GM23338 (cell line): ENCODE results near the gene LRRC42.

Experiments used
- CREB1 ChIP-seq: fragments of 250-450 bp; sonication (Bioruptor Pico); IDR thresholded peaks from 2 replicates; pipeline ENCODE4 v1.5.0; 2020; ENCODE audit warnings: low read depth, mild to moderate bottlenecking, moderate library complexity
- EZH2 ChIP-seq: fragments of 200-600 bp; sonication (generic); IDR thresholded peaks from one replicate; pipeline ENCODE4 v1.8.0; 2017; ENCODE audit warnings: antibody characterized with exemption, mild to moderate bottlenecking, low read depth; ENCODE audit not compliant: unreplicated experiment
- EZH2phosphoT487 ChIP-seq: fragments of 200-600 bp; sonication (generic); IDR thresholded peaks from one replicate; pipeline ENCODE4 v1.8.1; 2018; ENCODE audit warnings: antibody characterized with exemption; ENCODE audit not compliant: unreplicated experiment
- JUNB ChIP-seq: IDR thresholded peaks from one replicate; pipeline ENCODE4 v1.6.1; 2016; ENCODE audit warnings: antibody characterized with exemption; ENCODE audit not compliant: unreplicated experiment
- NANOG ChIP-seq: IDR thresholded peaks from 2 replicates; pipeline ENCODE4 v1.6.1; 2016; ENCODE audit warnings: antibody characterized with exemption, borderline replicate concordance
- POLR2AphosphoS5 ChIP-seq: IDR thresholded peaks from 2 replicates; pipeline ENCODE4 v1.6.1; 2016; ENCODE audit warnings: antibody characterized with exemption, low read depth
- REST ChIP-seq: IDR thresholded peaks from one replicate; pipeline ENCODE4 v1.6.1; 2018; ENCODE audit warnings: antibody characterized with exemption; ENCODE audit not compliant: unreplicated experiment
- STAT1 ChIP-seq: IDR thresholded peaks from one replicate; pipeline ENCODE4 v1.6.1; 2016; ENCODE audit warnings: antibody characterized with exemption; ENCODE audit not compliant: unreplicated experiment
- ZNF114 ChIP-seq: fragments of 250-450 bp; sonication (Bioruptor Pico); IDR thresholded peaks from 2 replicates; pipeline ENCODE4 v1.5.0; 2020; ENCODE audit warnings: mild to moderate bottlenecking, moderate library complexity
- ZNF331 ChIP-seq: fragments of 250-450 bp; sonication (Bioruptor Pico); IDR thresholded peaks from 2 replicates; pipeline ENCODE4 v1.5.0; 2020; ENCODE audit warnings: low read depth, mild to moderate bottlenecking, moderate library complexity
- TF ChIP-seq, protein P1 (sequence below), 2 experiments: fragments of 200-600 bp in 1 of 2; sonication (generic) in 1 of 2; conservative IDR thresholded peaks; 2 replicates each; pipeline versions ENCODE4 v1.5.1 to v1.6.1; 2016 to 2017; ENCODE audit warnings: antibody characterized with exemption in 2 of 2, low read depth in 2 of 2, mild to moderate bottlenecking in 2 of 2, moderate library complexity in 1 of 2
- TF ChIP-seq, protein P2 (sequence below): IDR thresholded peaks from 2 replicates; pipeline ENCODE4 v1.6.1; 2016; ENCODE audit warnings: antibody characterized with exemption
- TF ChIP-seq, protein P3 (sequence below): fragments of 250-450 bp; sonication (Bioruptor Pico); IDR thresholded peaks from 2 replicates; pipeline ENCODE4 v1.5.0; 2020; ENCODE audit warnings: mild to moderate bottlenecking, moderate library complexity

DNA sequence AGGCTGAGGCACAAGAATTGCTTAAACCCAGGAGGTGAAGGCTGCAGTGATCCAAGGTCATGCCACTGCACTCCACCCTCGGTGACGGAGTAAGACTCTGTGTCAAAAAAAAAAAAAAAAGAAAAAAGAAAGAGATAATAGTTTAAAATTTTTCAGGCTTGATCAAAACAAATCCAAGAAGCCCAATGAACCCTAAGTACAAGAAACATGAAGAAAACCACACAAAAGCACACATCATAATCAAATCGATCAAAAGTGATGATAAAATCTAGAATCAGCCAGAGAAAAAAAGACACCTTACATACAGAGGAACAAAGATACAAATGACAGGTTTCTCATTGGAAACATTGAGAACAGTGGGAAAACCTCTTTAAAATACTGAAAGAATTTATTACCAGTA lies 40.3 kb downstream of the LRRC42 start:
- no peak for TF ChIP-seq EZH2phosphoT487
- TF ChIP-seq, protein P1, sequence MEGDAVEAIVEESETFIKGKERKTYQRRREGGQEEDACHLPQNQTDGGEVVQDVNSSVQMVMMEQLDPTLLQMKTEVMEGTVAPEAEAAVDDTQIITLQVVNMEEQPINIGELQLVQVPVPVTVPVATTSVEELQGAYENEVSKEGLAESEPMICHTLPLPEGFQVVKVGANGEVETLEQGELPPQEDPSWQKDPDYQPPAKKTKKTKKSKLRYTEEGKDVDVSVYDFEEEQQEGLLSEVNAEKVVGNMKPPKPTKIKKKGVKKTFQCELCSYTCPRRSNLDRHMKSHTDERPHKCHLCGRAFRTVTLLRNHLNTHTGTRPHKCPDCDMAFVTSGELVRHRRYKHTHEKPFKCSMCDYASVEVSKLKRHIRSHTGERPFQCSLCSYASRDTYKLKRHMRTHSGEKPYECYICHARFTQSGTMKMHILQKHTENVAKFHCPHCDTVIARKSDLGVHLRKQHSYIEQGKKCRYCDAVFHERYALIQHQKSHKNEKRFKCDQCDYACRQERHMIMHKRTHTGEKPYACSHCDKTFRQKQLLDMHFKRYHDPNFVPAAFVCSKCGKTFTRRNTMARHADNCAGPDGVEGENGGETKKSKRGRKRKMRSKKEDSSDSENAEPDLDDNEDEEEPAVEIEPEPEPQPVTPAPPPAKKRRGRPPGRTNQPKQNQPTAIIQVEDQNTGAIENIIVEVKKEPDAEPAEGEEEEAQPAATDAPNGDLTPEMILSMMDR (conservative IDR thresholded peaks at IDR 0.05; ENCODE audit: low read depth in 2 of 2), result no peak
- no peak for TF ChIP-seq POLR2AphosphoS5
- TF ChIP-seq EZH2, result no peak
- TF ChIP-seq REST, result no peak
- no peak for TF ChIP-seq CREB1 (CRISPR knock-in tag)
- TF ChIP-seq, protein P2, sequence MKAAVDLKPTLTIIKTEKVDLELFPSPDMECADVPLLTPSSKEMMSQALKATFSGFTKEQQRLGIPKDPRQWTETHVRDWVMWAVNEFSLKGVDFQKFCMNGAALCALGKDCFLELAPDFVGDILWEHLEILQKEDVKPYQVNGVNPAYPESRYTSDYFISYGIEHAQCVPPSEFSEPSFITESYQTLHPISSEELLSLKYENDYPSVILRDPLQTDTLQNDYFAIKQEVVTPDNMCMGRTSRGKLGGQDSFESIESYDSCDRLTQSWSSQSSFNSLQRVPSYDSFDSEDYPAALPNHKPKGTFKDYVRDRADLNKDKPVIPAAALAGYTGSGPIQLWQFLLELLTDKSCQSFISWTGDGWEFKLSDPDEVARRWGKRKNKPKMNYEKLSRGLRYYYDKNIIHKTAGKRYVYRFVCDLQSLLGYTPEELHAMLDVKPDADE, result no peak
- TF ChIP-seq JUNB, result no peak
- no peak for TF ChIP-seq STAT1
- TF ChIP-seq NANOG, result no peak
- TF ChIP-seq, protein P3, sequence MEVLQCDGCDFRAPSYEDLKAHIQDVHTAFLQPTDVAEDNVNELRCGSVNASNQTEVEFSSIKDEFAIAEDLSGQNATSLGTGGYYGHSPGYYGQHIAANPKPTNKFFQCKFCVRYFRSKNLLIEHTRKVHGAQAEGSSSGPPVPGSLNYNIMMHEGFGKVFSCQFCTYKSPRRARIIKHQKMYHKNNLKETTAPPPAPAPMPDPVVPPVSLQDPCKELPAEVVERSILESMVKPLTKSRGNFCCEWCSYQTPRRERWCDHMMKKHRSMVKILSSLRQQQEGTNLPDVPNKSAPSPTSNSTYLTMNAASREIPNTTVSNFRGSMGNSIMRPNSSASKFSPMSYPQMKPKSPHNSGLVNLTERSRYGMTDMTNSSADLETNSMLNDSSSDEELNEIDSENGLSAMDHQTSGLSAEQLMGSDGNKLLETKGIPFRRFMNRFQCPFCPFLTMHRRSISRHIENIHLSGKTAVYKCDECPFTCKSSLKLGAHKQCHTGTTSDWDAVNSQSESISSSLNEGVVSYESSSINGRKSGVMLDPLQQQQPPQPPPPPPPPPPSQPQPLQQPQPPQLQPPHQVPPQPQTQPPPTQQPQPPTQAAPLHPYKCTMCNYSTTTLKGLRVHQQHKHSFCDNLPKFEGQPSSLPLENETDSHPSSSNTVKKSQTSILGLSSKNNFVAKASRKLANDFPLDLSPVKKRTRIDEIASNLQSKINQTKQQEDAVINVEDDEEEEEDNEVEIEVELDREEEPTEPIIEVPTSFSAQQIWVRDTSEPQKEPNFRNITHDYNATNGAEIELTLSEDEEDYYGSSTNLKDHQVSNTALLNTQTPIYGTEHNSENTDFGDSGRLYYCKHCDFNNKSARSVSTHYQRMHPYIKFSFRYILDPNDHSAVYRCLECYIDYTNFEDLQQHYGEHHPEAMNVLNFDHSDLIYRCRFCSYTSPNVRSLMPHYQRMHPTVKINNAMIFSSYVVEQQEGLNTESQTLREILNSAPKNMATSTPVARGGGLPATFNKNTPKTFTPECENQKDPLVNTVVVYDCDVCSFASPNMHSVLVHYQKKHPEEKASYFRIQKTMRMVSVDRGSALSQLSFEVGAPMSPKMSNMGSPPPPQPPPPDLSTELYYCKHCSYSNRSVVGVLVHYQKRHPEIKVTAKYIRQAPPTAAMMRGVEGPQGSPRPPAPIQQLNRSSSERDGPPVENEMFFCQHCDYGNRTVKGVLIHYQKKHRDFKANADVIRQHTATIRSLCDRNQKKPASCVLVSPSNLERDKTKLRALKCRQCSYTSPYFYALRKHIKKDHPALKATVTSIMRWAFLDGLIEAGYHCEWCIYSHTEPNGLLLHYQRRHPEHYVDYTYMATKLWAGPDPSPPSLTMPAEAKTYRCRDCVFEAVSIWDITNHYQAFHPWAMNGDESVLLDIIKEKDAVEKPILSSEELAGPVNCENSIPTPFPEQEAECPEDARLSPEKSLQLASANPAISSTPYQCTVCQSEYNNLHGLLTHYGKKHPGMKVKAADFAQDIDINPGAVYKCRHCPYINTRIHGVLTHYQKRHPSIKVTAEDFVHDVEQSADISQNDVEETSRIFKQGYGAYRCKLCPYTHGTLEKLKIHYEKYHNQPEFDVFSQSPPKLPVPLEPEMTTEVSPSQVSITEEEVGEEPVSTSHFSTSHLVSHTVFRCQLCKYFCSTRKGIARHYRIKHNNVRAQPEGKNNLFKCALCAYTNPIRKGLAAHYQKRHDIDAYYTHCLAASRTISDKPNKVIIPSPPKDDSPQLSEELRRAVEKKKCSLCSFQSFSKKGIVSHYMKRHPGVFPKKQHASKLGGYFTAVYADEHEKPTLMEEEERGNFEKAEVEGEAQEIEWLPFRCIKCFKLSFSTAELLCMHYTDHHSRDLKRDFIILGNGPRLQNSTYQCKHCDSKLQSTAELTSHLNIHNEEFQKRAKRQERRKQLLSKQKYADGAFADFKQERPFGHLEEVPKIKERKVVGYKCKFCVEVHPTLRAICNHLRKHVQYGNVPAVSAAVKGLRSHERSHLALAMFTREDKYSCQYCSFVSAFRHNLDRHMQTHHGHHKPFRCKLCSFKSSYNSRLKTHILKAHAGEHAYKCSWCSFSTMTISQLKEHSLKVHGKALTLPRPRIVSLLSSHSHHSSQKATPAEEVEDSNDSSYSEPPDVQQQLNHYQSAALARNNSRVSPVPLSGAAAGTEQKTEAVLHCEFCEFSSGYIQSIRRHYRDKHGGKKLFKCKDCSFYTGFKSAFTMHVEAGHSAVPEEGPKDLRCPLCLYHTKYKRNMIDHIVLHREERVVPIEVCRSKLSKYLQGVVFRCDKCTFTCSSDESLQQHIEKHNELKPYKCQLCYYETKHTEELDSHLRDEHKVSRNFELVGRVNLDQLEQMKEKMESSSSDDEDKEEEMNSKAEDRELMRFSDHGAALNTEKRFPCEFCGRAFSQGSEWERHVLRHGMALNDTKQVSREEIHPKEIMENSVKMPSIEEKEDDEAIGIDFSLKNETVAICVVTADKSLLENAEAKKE (CRISPR knock-in tag), result no peak
- TF ChIP-seq ZNF114 (CRISPR knock-in tag), result no peak
- TF ChIP-seq ZNF331 (CRISPR knock-in tag), result no peak
